ENCODE measurements around the gene SORCS2. TPM values are rescaled to one million over a fixed set of nuclear protein-coding genes. Genes with fewer than 3 reads are reported as not detected.

SORCS2 gene
- total RNA-seq, 1 experiment from 2014 or later: 0.15 TPM

GRCh38 chr4:7616193-7616592 lies 423.9 kb downstream of the SORCS2 start:
- CTCF ChIA-PET: no interaction called here
- intact Hi-C loops (cut with micrococcal nuclease; ENCODE audit: unreplicated experiment): no loop called here

GRCh38 chr4:7618361-7618760 lies 426.0 kb downstream of the SORCS2 start:
- TF ChIP-seq SIN3A (IDR thresholded peaks at IDR 0.05; ENCODE audit: borderline replicate concordance, insufficient read depth, low read depth, low read length): no peak
- no peak for TF ChIP-seq CTCF (IDR thresholded peaks at IDR 0.05)
- TF ChIP-seq TCF7L2 (IDR thresholded peaks at IDR 0.05; ENCODE audit: low read depth, low read length): no peak
- no peak for TF ChIP-seq REST (IDR thresholded peaks at IDR 0.05; ENCODE audit: insufficient read depth in 1 of 2, low read depth in 2 of 2, low read length in 1 of 2)
- no peak for TF ChIP-seq POLR2AphosphoS5 (IDR thresholded peaks at IDR 0.05; ENCODE audit: low read depth, low read length)
- DNase-seq (ENCODE audit: low read depth, low spot score) (no peak), ATAC-seq (no peak)
- CTCF ChIA-PET: no interaction called here
- H3K36me3 ChIP-seq (ENCODE audit: control insufficient read depth, insufficient read depth, low read length): no peaks in the 10 kb centered on the region
- no TSS peak for BruUV-seq (replicated peaks)
- in situ Hi-C loops (cut with HindIII; ENCODE audit: low pct_unique_long_range_greater_than_20kb, low sequenced_read_pairs): no loop called here
- H3K4me3 ChIP-seq (ENCODE audit: low read depth in 2 of 2, low read length in 2 of 2): no peak overlapping the region
- H3K4me1 ChIP-seq (ENCODE audit: control insufficient read depth, insufficient read depth, low read length): no peaks in the 10 kb centered on the region
- no peak overlapping the region for H3K27ac ChIP-seq (ENCODE audit: low read length)
- POLR2A ChIA-PET: no interaction called here
- intact Hi-C loops (cut with micrococcal nuclease; ENCODE audit: unreplicated experiment): no loop called here
- H3K9me3 ChIP-seq (ENCODE audit: control insufficient read depth, insufficient read depth, low read depth, low read length): no peaks in the 10 kb centered on the region
- H3K27me3 ChIP-seq (ENCODE audit: control insufficient read depth, insufficient read depth, low read length): no peaks in the 10 kb centered on the region

More at GRCh38 chr4:7616193-7616592, 423.9 kb downstream of the SORCS2 start:
- no peaks in the 10 kb centered on the region for H3K27me3 ChIP-seq (ENCODE audit: control insufficient read depth, insufficient read depth, low read length)
- H3K36me3 ChIP-seq (ENCODE audit: control insufficient read depth, insufficient read depth, low read length): no peaks in the 10 kb centered on the region
- in situ Hi-C loops (cut with HindIII; ENCODE audit: low pct_unique_long_range_greater_than_20kb, low sequenced_read_pairs): no loop called here
- no peak for ATAC-seq
- DNase-seq (ENCODE audit: low read depth, low spot score): no peak
- no peaks in the 10 kb centered on the region for H3K9me3 ChIP-seq (ENCODE audit: control insufficient read depth, insufficient read depth, low read depth, low read length)
- H3K27ac ChIP-seq (ENCODE audit: low read length): no peak overlapping the region
- H3K4me3 ChIP-seq (ENCODE audit: low read depth in 2 of 2, low read length in 2 of 2): no peak overlapping the region
- POLR2A ChIA-PET: no interaction called here
- no peaks in the 10 kb centered on the region for H3K4me1 ChIP-seq (ENCODE audit: control insufficient read depth, insufficient read depth, low read length)
- TF ChIP-seq POLR2AphosphoS5 (IDR thresholded peaks at IDR 0.05; ENCODE audit: low read depth, low read length) (no peak), REST (IDR thresholded peaks at IDR 0.05; ENCODE audit: insufficient read depth in 1 of 2, low read depth in 2 of 2, low read length in 1 of 2) (no peak), CTCF (IDR thresholded peaks at IDR 0.05) (no peak), TCF7L2 (IDR thresholded peaks at IDR 0.05; ENCODE audit: low read depth, low read length) (no peak), SIN3A (IDR thresholded peaks at IDR 0.05; ENCODE audit: borderline replicate concordance, insufficient read depth, low read depth, low read length) (no peak)
- BruUV-seq (replicated peaks): no TSS peak

All from Panc1 (cell line).